GM12892 (cell line): ENCODE data around the gene ANKRD66.
"Not testable (repeated sequence)": the region's sequence is repeated elsewhere in the genome, so short reads cannot be mapped to it uniquely, and the experiment has no call there.

Experiments
- POLR2A ChIP-seq: IDR thresholded peaks from 2 replicates; pipeline ENCODE4 v1.6.1; 2011; ENCODE audit warnings: low read depth, low read length, control low read depth
- POLR2AphosphoS5 ChIP-seq: IDR thresholded peaks from 2 replicates; pipeline ENCODE4 v1.6.1; 2011; ENCODE audit warnings: low read depth, low read length, control low read depth
- TAF1 ChIP-seq: IDR thresholded peaks from 2 replicates; pipeline ENCODE4 v1.6.1; 2011; ENCODE audit warnings: low read depth, mild to moderate bottlenecking, control low read depth, low read length, borderline replicate concordance

- not testable (repeated sequence) for TF ChIP-seq POLR2AphosphoS5, POLR2A, TAF1
These were observed 2.5 kb upstream of the ANKRD66 start for GRCh38 chr6:46744159-46744725.
